C4-2B (cell line): ENCODE measurements around the gene PAM.

Experiments
- ZFX ChIP-seq: fragments of 450-650 bp; IDR thresholded peaks from 2 replicates; pipeline ENCODE4 v1.6.1; 2017
- TF ChIP-seq, protein P1 (sequence below): fragments of 450-650 bp; conservative IDR thresholded peaks from 2 replicates; pipeline ENCODE4 v1.5.1; 2017; ENCODE audit warnings: mild to moderate bottlenecking

DNA sequence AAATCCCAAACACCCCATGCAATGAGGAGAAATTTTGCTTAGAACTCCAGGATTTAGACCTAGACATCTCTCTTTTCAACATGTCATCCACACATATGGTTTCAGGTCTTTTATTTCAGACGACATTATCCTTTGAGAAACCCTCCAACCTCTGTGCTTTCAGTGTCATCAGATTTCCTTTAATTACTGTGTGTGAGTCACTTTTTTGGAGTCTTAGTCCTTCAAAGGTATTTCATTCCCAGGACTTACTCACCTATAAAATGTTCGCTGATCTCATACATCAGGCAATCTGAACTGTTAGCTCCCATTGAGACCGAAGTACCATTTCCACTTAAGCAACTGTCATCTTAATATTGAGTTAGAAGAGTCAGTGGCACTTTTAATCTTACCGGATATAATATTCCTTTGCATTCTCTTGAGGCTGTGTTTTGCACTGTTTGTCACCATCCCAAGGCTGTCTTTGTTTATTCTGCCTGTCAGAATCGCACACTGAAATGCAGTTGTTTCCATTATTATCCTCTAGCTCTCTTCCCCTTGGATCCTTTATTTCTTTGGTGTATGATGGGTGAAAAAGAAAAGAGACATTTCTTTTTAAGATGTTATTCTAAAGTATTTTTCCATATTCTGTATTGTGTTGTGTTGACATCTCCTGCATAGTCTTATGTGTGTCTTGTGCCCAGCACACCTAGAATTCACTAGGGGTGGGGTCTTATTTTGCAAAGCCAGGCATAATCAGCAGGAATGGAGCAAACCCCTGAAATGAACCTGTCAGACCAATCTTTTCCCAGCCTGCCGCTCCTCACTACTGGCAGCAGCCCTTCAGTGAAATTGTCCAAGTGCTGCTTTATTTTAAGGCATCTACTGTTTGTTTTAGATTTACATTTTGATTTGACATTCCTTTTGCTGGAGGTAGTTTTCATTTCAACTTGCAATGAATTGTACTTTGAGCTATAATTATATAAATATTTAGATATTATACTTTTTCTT lies 155.4 kb downstream of the PAM start:
- TF ChIP-seq, protein P1, sequence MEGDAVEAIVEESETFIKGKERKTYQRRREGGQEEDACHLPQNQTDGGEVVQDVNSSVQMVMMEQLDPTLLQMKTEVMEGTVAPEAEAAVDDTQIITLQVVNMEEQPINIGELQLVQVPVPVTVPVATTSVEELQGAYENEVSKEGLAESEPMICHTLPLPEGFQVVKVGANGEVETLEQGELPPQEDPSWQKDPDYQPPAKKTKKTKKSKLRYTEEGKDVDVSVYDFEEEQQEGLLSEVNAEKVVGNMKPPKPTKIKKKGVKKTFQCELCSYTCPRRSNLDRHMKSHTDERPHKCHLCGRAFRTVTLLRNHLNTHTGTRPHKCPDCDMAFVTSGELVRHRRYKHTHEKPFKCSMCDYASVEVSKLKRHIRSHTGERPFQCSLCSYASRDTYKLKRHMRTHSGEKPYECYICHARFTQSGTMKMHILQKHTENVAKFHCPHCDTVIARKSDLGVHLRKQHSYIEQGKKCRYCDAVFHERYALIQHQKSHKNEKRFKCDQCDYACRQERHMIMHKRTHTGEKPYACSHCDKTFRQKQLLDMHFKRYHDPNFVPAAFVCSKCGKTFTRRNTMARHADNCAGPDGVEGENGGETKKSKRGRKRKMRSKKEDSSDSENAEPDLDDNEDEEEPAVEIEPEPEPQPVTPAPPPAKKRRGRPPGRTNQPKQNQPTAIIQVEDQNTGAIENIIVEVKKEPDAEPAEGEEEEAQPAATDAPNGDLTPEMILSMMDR = no peak
- TF ChIP-seq ZFX = no peak
